H9 (cell line): ENCODE data around the gene DDX6. TPM values are rescaled to one million over a fixed set of nuclear protein-coding genes. Genes with fewer than 3 reads are reported as not detected.

ENCODE experiments used
- DNase-seq: peaks from one replicate; pipeline ENCODE4 v3.0.0-alpha.2; 2017
- H2AFZ ChIP-seq: one replicate; pipeline ENCODE4 v1.6.1; 2013; ENCODE audit warnings: mild to moderate bottlenecking, low read length, control low read depth, moderate library complexity
- H2AK5ac ChIP-seq: 2 replicates; pipeline ENCODE4 v1.6.1; 2013; ENCODE audit warnings: low read length, control low read depth, mixed read lengths; ENCODE audit not compliant: insufficient read length
- H2BK120ac ChIP-seq: one replicate; pipeline ENCODE4 v1.6.1; 2013; ENCODE audit warnings: low read depth, mild to moderate bottlenecking, low read length, control low read depth, inconsistent platforms; ENCODE audit not compliant: poor library complexity, severe bottlenecking
- H2BK12ac ChIP-seq: 2 replicates; pipeline ENCODE4 v1.6.1; 2013; ENCODE audit warnings: low read length, control low read depth, mixed read lengths, low read depth; ENCODE audit not compliant: insufficient read length
- H2BK15ac ChIP-seq: 2 replicates; pipeline ENCODE4 v1.6.1; 2013; ENCODE audit warnings: low read depth, low read length, control low read depth
- H2BK20ac ChIP-seq: one replicate; pipeline ENCODE4 v1.6.1; 2013; ENCODE audit warnings: low read depth, mild to moderate bottlenecking, low read length, control low read depth, inconsistent platforms; ENCODE audit not compliant: poor library complexity, severe bottlenecking
- H2BK5ac ChIP-seq: 2 replicates; pipeline ENCODE4 v1.6.1; 2013; ENCODE audit warnings: low read length, control low read depth, mixed read lengths; ENCODE audit not compliant: insufficient read length
- H3K14ac ChIP-seq: 2 replicates; pipeline ENCODE4 v1.6.1; 2013; ENCODE audit warnings: low read length, control low read depth; ENCODE audit not compliant: insufficient read depth
- H3K18ac ChIP-seq: 2 replicates; pipeline ENCODE4 v1.6.1; 2013; ENCODE audit warnings: low read depth, mild to moderate bottlenecking, mixed read lengths, low read length, control low read depth; ENCODE audit not compliant: insufficient read length
- H3K23ac ChIP-seq: 2 replicates; pipeline ENCODE4 v1.6.1; 2013; ENCODE audit warnings: low read length, control low read depth, mixed read lengths, low read depth; ENCODE audit not compliant: insufficient read length
- H3K23me2 ChIP-seq: 2 replicates; pipeline ENCODE4 v1.6.1; 2013; ENCODE audit warnings: low read depth, mild to moderate bottlenecking, mixed read lengths, low read length, control low read depth; ENCODE audit not compliant: insufficient read length, poor library complexity, severe bottlenecking
- H3K27ac ChIP-seq: 2 replicates; pipeline ENCODE4 v1.5.1; 2013; ENCODE audit warnings: low read length, control low read depth, mixed read lengths, low read depth; ENCODE audit not compliant: insufficient read length
- H3K27me3 ChIP-seq: 2 replicates; pipeline ENCODE4 v1.6.1; 2013; ENCODE audit warnings: low read length, control low read depth, inconsistent platforms; ENCODE audit not compliant: insufficient read depth
- H3K4ac ChIP-seq: 2 replicates; pipeline ENCODE4 v1.6.1; 2013; ENCODE audit warnings: low read depth, mild to moderate bottlenecking, control low read depth, inconsistent platforms, low read length, moderate library complexity
- H3K4me1 ChIP-seq: 2 replicates; pipeline ENCODE4 v1.6.1; 2013; ENCODE audit warnings: low read length, control low read depth, inconsistent platforms; ENCODE audit not compliant: insufficient read depth
- H3K4me2 ChIP-seq: 2 replicates; pipeline ENCODE4 v1.6.1; 2013; ENCODE audit warnings: low read length, control low read depth, mixed read lengths; ENCODE audit not compliant: insufficient read length, insufficient read depth
- H3K56ac ChIP-seq: 2 replicates; pipeline ENCODE4 v1.6.1; 2013; ENCODE audit warnings: low read depth, mild to moderate bottlenecking, mixed read lengths, low read length, control low read depth; ENCODE audit not compliant: insufficient read length
- H3K79me1 ChIP-seq: 2 replicates; pipeline ENCODE4 v1.6.1; 2013; ENCODE audit warnings: low read depth, mild to moderate bottlenecking, moderate library complexity, low read length, control low read depth, inconsistent platforms; ENCODE audit not compliant: insufficient read depth, poor library complexity, severe bottlenecking
- H3K79me2 ChIP-seq: 2 replicates; pipeline ENCODE4 v1.6.1; 2013; ENCODE audit warnings: low read length, control low read depth, inconsistent platforms; ENCODE audit not compliant: insufficient read depth
- H3K9ac ChIP-seq: 2 replicates; pipeline ENCODE4 v1.6.1; 2013; ENCODE audit warnings: low read length, control low read depth, mixed read lengths; ENCODE audit not compliant: insufficient read length; ENCODE audit errors: extremely low read depth
- H3K9me3 ChIP-seq: one replicate; pipeline ENCODE4 v1.6.1; 2013; ENCODE audit warnings: low read depth, low read length, inconsistent platforms; ENCODE audit not compliant: control insufficient read depth
- H3T11ph ChIP-seq: one replicate; pipeline ENCODE4 v1.6.1; 2013; ENCODE audit warnings: mild to moderate bottlenecking, low read length, control low read depth, inconsistent platforms
- H4K20me1 ChIP-seq: one replicate; pipeline ENCODE4 v1.6.1; 2013; ENCODE audit not compliant: control insufficient read depth, insufficient read length, insufficient read depth
- H4K5ac ChIP-seq: 2 replicates; pipeline ENCODE4 v1.6.1; 2013; ENCODE audit warnings: low read depth, mild to moderate bottlenecking, mixed read lengths, low read length, control low read depth; ENCODE audit not compliant: insufficient read length
- H4K8ac ChIP-seq: replicated peaks from 2 replicates; pipeline ENCODE4 v1.6.1; 2013; ENCODE audit warnings: low read length, control low read depth, mixed read lengths, low read depth; ENCODE audit not compliant: insufficient read length
- H4K91ac ChIP-seq: 2 replicates; pipeline ENCODE4 v1.6.1; 2013; ENCODE audit warnings: low read depth, mild to moderate bottlenecking, moderate library complexity, mixed read lengths, low read length, control low read depth; ENCODE audit not compliant: insufficient read length
- H3K27ac Mint-ChIP-seq, 3 experiments: 2 replicates in 2 of 3; 3 replicates in 1 of 3; pipeline ENCODE4 v1.8.0; 2020 to 2021; ENCODE audit warnings: mixed read lengths in 3 of 3, mild to moderate bottlenecking in 1 of 3, moderate library complexity in 1 of 3
- H3K27me3 Mint-ChIP-seq: 2 replicates; pipeline ENCODE4 v1.8.0; 2021; ENCODE audit warnings: low read depth, mild to moderate bottlenecking, moderate library complexity, mixed read lengths
- H3K36me3 Mint-ChIP-seq, 3 experiments: 2 replicates in 2 of 3; 3 replicates in 1 of 3; pipeline ENCODE4 v1.8.0; 2020 to 2021; ENCODE audit warnings: low read depth in 3 of 3, mixed read lengths in 3 of 3; ENCODE audit not compliant: insufficient read depth in 1 of 3
- H3K4me1 Mint-ChIP-seq, 2 experiments: 2 replicates each; pipeline ENCODE4 v1.8.0; 2020; ENCODE audit warnings: mixed read lengths in 2 of 2
- H3K4me3 Mint-ChIP-seq, 2 experiments: 2 replicates in 1 of 2; 3 replicates in 1 of 2; pipeline ENCODE4 v1.8.0; 2020 to 2021; ENCODE audit warnings: mild to moderate bottlenecking in 2 of 2, mixed read lengths in 2 of 2, moderate library complexity in 1 of 2
- H3K9me3 Mint-ChIP-seq, 2 experiments: 2 replicates in 1 of 2; 3 replicates in 1 of 2; pipeline ENCODE4 v1.8.0; 2020; ENCODE audit warnings: mild to moderate bottlenecking in 2 of 2, mixed read lengths in 2 of 2, moderate library complexity in 1 of 2
- WGBS: extraction: QIAGEN DNeasy Blood & Tissue Kit; methylation state at CpG from one replicate; pipeline ENCODE4 v1.1.7; 2013; ENCODE audit warnings: missing lambda C conversion rate, low lambda C conversion rate, mixed read lengths; ENCODE audit not compliant: insufficient read length; ENCODE audit errors: extremely low coverage; 5-methylcytosine and 5-hydroxymethylcytosine counted together
- total RNA-seq: library from RNA; stranded (reverse); gene quantifications from 2 replicates; pipeline ENCODE4 v1.2.1, GENCODE V29; 2021
- TF ChIP-seq, protein P1 (sequence below): fragments of 200-600 bp; sonication (generic); conservative IDR thresholded peaks from 3 replicates; pipeline ENCODE4 v1.8.0; 2021; ENCODE audit warnings: antibody characterized with exemption, mild to moderate bottlenecking

DDX6 gene
- total RNA-seq, 1 experiment from 2014 or later, result 221 TPM

DNA sequence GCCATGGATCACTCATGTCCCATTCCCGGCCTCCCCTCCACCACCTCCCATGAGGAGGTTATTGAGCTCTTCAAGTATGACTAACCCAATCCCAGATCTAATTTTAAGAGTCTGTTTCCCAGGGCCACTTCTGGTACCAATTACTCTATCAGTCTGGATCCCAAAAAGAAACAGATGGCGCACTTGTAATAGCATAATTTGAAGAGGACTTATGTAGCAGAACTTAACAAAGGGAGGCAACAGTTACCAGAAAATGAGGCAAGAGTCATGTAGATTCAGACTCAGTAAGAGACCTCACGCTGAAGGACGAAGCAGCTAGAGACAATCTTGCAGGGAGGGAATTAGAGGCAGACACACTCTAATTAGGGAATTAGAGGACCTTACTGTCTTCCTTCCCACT lies 46.9 kb downstream of the DDX6 start:
- Histone ChIP-seq H2BK12ac (no peak overlapping the region), H4K5ac (no peak overlapping the region), H2BK20ac (no peak overlapping the region), H4K20me1 (peaks cover 2% of the 10 kb centered on the region), H3K79me2 (peaks cover 6% of the 10 kb centered on the region; the same call in 1 of the 2 replicates), H3K27ac (no peak overlapping the region), H3K79me1 (no peaks in the 10 kb centered on the region), H2BK5ac (no peak overlapping the region), H2AK5ac (no peak overlapping the region), H3K23me2 (no peaks in the 10 kb centered on the region), H3K23ac (no peak overlapping the region), H2BK15ac (no peak overlapping the region), H3K9me3 (no peaks in the 10 kb centered on the region), H3K56ac (no peak overlapping the region), H3K4me2 (no peak overlapping the region), H3K14ac (no peak overlapping the region), H4K8ac (no peak overlapping the region), H2BK120ac (no peak overlapping the region), H3K18ac (no peak overlapping the region), H3K9ac (no peak overlapping the region), H3T11ph (no peak overlapping the region), H3K27me3 (no peaks in the 10 kb centered on the region), H4K91ac (no peak overlapping the region), H3K4ac (no peak overlapping the region), H2AFZ (no peak overlapping the region), H3K4me1 (peaks cover 3% of the 10 kb centered on the region; the same call in 1 of the 2 replicates)
- Mint-ChIP-seq H3K4me1 (peaks cover 20 to 39% of the 10 kb centered on the region in 2 experiments), H3K4me3 (no peak overlapping the region), H3K9me3 (no peaks in the 10 kb centered on the region), H3K27me3 (peaks cover 2% of the 10 kb centered on the region; the same call in 1 of the 2 replicates), H3K36me3 (peaks cover 2 to 8% (median 7%) of the 10 kb centered on the region in 3 experiments), H3K27ac (peak overlapping the region in 1 of 3 experiments; percentile 4; a peak in 1 of 7 replicates)
- DNase-seq, result no peak
- no CpG with 5 or more reads among the region's 4 CpGs for WGBS
- TF ChIP-seq, protein P1, sequence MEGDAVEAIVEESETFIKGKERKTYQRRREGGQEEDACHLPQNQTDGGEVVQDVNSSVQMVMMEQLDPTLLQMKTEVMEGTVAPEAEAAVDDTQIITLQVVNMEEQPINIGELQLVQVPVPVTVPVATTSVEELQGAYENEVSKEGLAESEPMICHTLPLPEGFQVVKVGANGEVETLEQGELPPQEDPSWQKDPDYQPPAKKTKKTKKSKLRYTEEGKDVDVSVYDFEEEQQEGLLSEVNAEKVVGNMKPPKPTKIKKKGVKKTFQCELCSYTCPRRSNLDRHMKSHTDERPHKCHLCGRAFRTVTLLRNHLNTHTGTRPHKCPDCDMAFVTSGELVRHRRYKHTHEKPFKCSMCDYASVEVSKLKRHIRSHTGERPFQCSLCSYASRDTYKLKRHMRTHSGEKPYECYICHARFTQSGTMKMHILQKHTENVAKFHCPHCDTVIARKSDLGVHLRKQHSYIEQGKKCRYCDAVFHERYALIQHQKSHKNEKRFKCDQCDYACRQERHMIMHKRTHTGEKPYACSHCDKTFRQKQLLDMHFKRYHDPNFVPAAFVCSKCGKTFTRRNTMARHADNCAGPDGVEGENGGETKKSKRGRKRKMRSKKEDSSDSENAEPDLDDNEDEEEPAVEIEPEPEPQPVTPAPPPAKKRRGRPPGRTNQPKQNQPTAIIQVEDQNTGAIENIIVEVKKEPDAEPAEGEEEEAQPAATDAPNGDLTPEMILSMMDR, result no peak
